Activated CD4-positive, alpha-beta T cell treated with anti-CD3 and anti-CD28 coated beads, Interleukin-2, Interleukin-4, amounts not matched to agents 100 ng/mL and 50 ng/mL, durations not matched to agents 16 hours and 8 hours (primary cell): ENCODE data around the gene SLC49A3.
"Not testable (repeated sequence)": the region's sequence is repeated elsewhere in the genome, so short reads cannot be mapped to it uniquely, and the experiment has no call there.

Source experiments
- DNase-seq: peaks from one replicate; pipeline ENCODE4 v3.0.0-alpha.2; 2020; ENCODE audit warnings: low spot score

SLC49A3 gene

GRCh38 chr4:688854-689681 is at the start of gene SLC49A3:
SLC49A3 (minus strand) TSS chr4:689151; CDS start chr4:689127, 24 bp downstream.
- no peak for DNase-seq

GRCh38 chr4:736561-736960 is 47.6 kb upstream of the SLC49A3 start:
- DNase-seq = not testable (repeated sequence)

GRCh38 chr4:735583-735982 is 46.6 kb upstream of the SLC49A3 start:
- DNase-seq = no peak

GRCh38 chr4:734951-735350 is 46.0 kb upstream of the SLC49A3 start:
- no peak for DNase-seq

- no peak for DNase-seq
Measured at GRCh38 chr4:734075-734474, 45.1 kb upstream of the SLC49A3 start.

- no peak for DNase-seq
Measured at GRCh38 chr4:733631-733980, 44.7 kb upstream of the SLC49A3 start.

GRCh38 chr4:732911-733630 is 44.1 kb upstream of the SLC49A3 start:
- DNase-seq = no peak

GRCh38 chr4:732486-732885 is 43.5 kb upstream of the SLC49A3 start:
- no peak for DNase-seq

GRCh38 chr4:731954-732353 is 43.0 kb upstream of the SLC49A3 start:
- not testable (repeated sequence) for DNase-seq

GRCh38 chr4:730946-731904 is 42.3 kb upstream of the SLC49A3 start:
- DNase-seq = not testable (repeated sequence)

- DNase-seq = no peak
Measured at GRCh38 chr4:730511-730910, 41.6 kb upstream of the SLC49A3 start.

- no peak for DNase-seq
Measured at GRCh38 chr4:729336-730315, 40.7 kb upstream of the SLC49A3 start.

GRCh38 chr4:727576-727975 is 38.6 kb upstream of the SLC49A3 start:
- DNase-seq = no peak

GRCh38 chr4:726838-727237 is 37.9 kb upstream of the SLC49A3 start:
- DNase-seq = no peak

GRCh38 chr4:726235-726787 is 37.4 kb upstream of the SLC49A3 start:
- DNase-seq = no peak

- DNase-seq = no peak
Measured at GRCh38 chr4:725391-726234, 36.7 kb upstream of the SLC49A3 start.

- no peak for DNase-seq
Measured at GRCh38 chr4:723751-724530, 35.0 kb upstream of the SLC49A3 start.

- no peak for DNase-seq
Measured at GRCh38 chr4:722851-723360, 34.0 kb upstream of the SLC49A3 start.
